HepG2 (cell line): ENCODE results near the gene RAB6A. TPM values are rescaled to one million over a fixed set of nuclear protein-coding genes. Genes with fewer than 3 reads are reported as not detected.

Source experiments
- ATAC-seq: fragments of 200-7000 bp; cut with Tn5 transposase; 3 replicates; pipeline ENCODE4 v1.9.1; 2020; ENCODE audit warnings: mild to moderate bottlenecking, moderate library complexity
- BruUV-seq: library from RNA; stranded (reverse); fragments of 400-500 nt; replicated peaks from 2 replicates; lab custom pipeline; 2021; lab: Mats Ljungman, UMichigan
- CTCF ChIA-PET: fragments of 300-600 bp; formaldehyde crosslinking; extraction: SDS; loops from one replicate; lab custom pipeline; 2021; ENCODE audit warnings: low total read pairs, inconsistent platforms, low intra/inter-chr PET ratio; lab: Yijun Ruan, JAX
- POLR2A ChIA-PET: fragments of 350-600 bp; sonication (Branson Sonifier 250); formaldehyde crosslinking; loops from one replicate; lab custom pipeline; 2020; ENCODE audit warnings: antibody characterized with exemption, inconsistent platforms; lab: Yijun Ruan, JAX
- DNase-seq: peaks from one replicate; pipeline ENCODE4 v3.0.0-alpha.2; 2015; ENCODE audit warnings: low spot score
- FAIRE-seq: peaks from 3 replicates; lab custom pipeline; 2011; peaks lifted over from hg19 to GRCh38; lab: Jason Lieb, UNC
- H2AFZ ChIP-seq: one replicate; pipeline ENCODE4 v1.6.1; 2011; ENCODE audit warnings: low read length, inconsistent platforms
- H3K27ac ChIP-seq: fragments of 300-600 bp; 3 replicates; pipeline ENCODE4 v1.8.0; 2011; ENCODE audit warnings: mixed run types, mild to moderate bottlenecking, mixed read lengths, low read length, inconsistent platforms; ENCODE audit not compliant: insufficient read depth; ENCODE audit errors: extremely low read length
- H3K27me3 ChIP-seq, 2 experiments: fragments of 200-600 bp in 1 of 2; 2 replicates in 1 of 2; 3 replicates in 1 of 2; pipeline versions ENCODE4 v1.6.0 to v1.8.0; 2011; ENCODE audit warnings: low read length in 2 of 2, mild to moderate bottlenecking in 2 of 2, moderate library complexity in 2 of 2, inconsistent platforms in 1 of 2; ENCODE audit not compliant: insufficient read depth in 2 of 2, control insufficient read depth in 1 of 2
- H3K36me3 ChIP-seq, 2 experiments: fragments of 200-600 bp in 1 of 2; replicated peaks in 1 of 2; 2 replicates in 1 of 2; 3 replicates in 1 of 2; pipeline versions ENCODE4 v1.5.1 to v1.8.0; 2011; ENCODE audit warnings: low read length in 2 of 2, inconsistent platforms in 1 of 2; ENCODE audit not compliant: insufficient read depth in 2 of 2, control insufficient read depth in 1 of 2
- H3K4me1 ChIP-seq: 2 replicates; pipeline ENCODE4 v1.5.1; 2012; ENCODE audit warnings: low read length, inconsistent platforms; ENCODE audit not compliant: insufficient read depth
- H3K4me2 ChIP-seq: 2 replicates; pipeline ENCODE4 v1.6.0; 2011; ENCODE audit warnings: low read depth, low read length, inconsistent platforms
- H3K4me3 ChIP-seq, 3 experiments: fragments of 200-600 bp in 1 of 3; sonication (generic), shearing (Covaris generic) in 1 of 3; replicated peaks in 1 of 3; 2 replicates each; pipeline ENCODE4 v1.5.1; 2011 to 2016; ENCODE audit warnings: low read length in 3 of 3, inconsistent platforms in 2 of 3, low read depth in 2 of 3, mild to moderate bottlenecking in 2 of 3, control low read depth in 1 of 3, mixed read lengths in 1 of 3; ENCODE audit not compliant: insufficient read depth in 1 of 3
- H3K79me2 ChIP-seq: one replicate; pipeline ENCODE4 v1.6.1; 2011; ENCODE audit warnings: low read length, inconsistent platforms; ENCODE audit not compliant: insufficient read depth
- H3K9ac ChIP-seq: 2 replicates; pipeline ENCODE4 v1.6.0; 2011; ENCODE audit warnings: mild to moderate bottlenecking, low read depth, low read length, inconsistent platforms; ENCODE audit not compliant: insufficient read depth
- H3K9me3 ChIP-seq: 2 replicates; pipeline ENCODE4 v1.5.1; 2012; ENCODE audit warnings: mild to moderate bottlenecking, low read length
- H4K20me1 ChIP-seq: 2 replicates; pipeline ENCODE4 v1.6.0; 2011; ENCODE audit warnings: inconsistent platforms, mild to moderate bottlenecking, low read length, moderate library complexity; ENCODE audit not compliant: insufficient read depth
- ATF7 ChIP-seq, 2 experiments: fragments of 450-650 bp in 1 of 2; sonication (generic) in 1 of 2; formaldehyde crosslinking in 1 of 2; IDR thresholded peaks; 2 replicates each; pipeline versions ENCODE4 v1.4.0 to v1.6.1; 2016 to 2020; ENCODE audit warnings: antibody characterized with exemption in 1 of 2, mild to moderate bottlenecking in 1 of 2, missing genetic modification reagents in 1 of 2
- CEBPG ChIP-seq: IDR thresholded peaks from 2 replicates; pipeline ENCODE4 v1.6.1; 2016
- FOXP4 ChIP-seq: sonication (generic); formaldehyde crosslinking; IDR thresholded peaks from 2 replicates; pipeline ENCODE4 v1.4.0; 2020; ENCODE audit warnings: missing genetic modification reagents
- HMG20A ChIP-seq: IDR thresholded peaks from 2 replicates; pipeline ENCODE4 v1.6.1; 2016; ENCODE audit warnings: borderline replicate concordance
- HOXA5 ChIP-seq: sonication (generic); formaldehyde crosslinking; IDR thresholded peaks from 2 replicates; pipeline ENCODE4 v1.4.0; 2020; ENCODE audit warnings: missing genetic modification reagents
- KDM2A ChIP-seq: sonication (generic); formaldehyde crosslinking; IDR thresholded peaks from 2 replicates; pipeline ENCODE4 v1.4.0; 2020; ENCODE audit warnings: low read depth, missing genetic modification reagents, borderline replicate concordance
- YY1 ChIP-seq: IDR thresholded peaks from 2 replicates; pipeline ENCODE4 v1.6.1; 2011; ENCODE audit warnings: low read length, low read depth, moderate library complexity, mild to moderate bottlenecking; ENCODE audit not compliant: insufficient read depth, insufficient replicate concordance
- ZNF251 ChIP-seq: sonication (generic); formaldehyde crosslinking; IDR thresholded peaks from 2 replicates; pipeline ENCODE4 v1.9.0; 2021; ENCODE audit warnings: mild to moderate bottlenecking, missing genetic modification reagents
- ZNF331 ChIP-seq: sonication (generic); formaldehyde crosslinking; IDR thresholded peaks from 2 replicates; pipeline ENCODE4 v1.4.0; 2020; ENCODE audit warnings: missing genetic modification reagents
- ZNF343 ChIP-seq: sonication (generic); formaldehyde crosslinking; IDR thresholded peaks from 2 replicates; pipeline ENCODE4 v1.4.0; 2020; ENCODE audit warnings: mild to moderate bottlenecking, missing genetic modification reagents
- ZNF574 ChIP-seq: sonication (generic); formaldehyde crosslinking; IDR thresholded peaks from 2 replicates; pipeline ENCODE4 v1.4.0; 2020; ENCODE audit warnings: missing genetic modification reagents
- ZNF660 ChIP-seq: sonication (generic); formaldehyde crosslinking; IDR thresholded peaks from 2 replicates; pipeline ENCODE4 v1.5.1; 2020; ENCODE audit warnings: mild to moderate bottlenecking, low read depth, missing genetic modification reagents, borderline replicate concordance
- ZSCAN20 ChIP-seq: sonication (generic); formaldehyde crosslinking; IDR thresholded peaks from 2 replicates; pipeline ENCODE4 v1.4.0; 2020; ENCODE audit warnings: missing genetic modification reagents, mild to moderate bottlenecking, borderline replicate concordance
- WGBS: methylation state at CpG from one replicate; pipeline ENCODE4 v1.1.6; 2017; ENCODE audit warnings: low lambda C conversion rate; 5-methylcytosine and 5-hydroxymethylcytosine counted together
- in situ Hi-C: cut with HindIII; loops from 2 replicates; pipeline ENCODE4 v1.10.0; 2017; ENCODE audit warnings: low pct_unique_long_range_greater_than_20kb; ENCODE audit not compliant: extremely low pct_ligation_motif_present
- intact Hi-C: fragments of 100-400 bp; cut with micrococcal nuclease; formaldehyde crosslinking; loops from one replicate; pipeline ENCODE4 v1.10.0; 2022; ENCODE audit not compliant: unreplicated experiment
- polyA plus RNA-seq, 8 experiments: library from polyadenylated mRNA; depleted of rRNA in 3 of 8; stranded (reverse) in 7 of 8; unstranded in 1 of 8; fragments of >200 nt; fragmentation: Illumina TruSeq in 4 of 8; extraction: Trizol in 4 of 8; gene quantifications; 2 replicates each; pipeline versions ENCODE4 v1.2.1 to v1.2.3, GENCODE V29; 2011 to 2016; ENCODE audit warnings: low read depth in 4 of 8, missing spikeins in 1 of 8, mixed read lengths in 1 of 8; ENCODE audit not compliant: insufficient read depth in 1 of 8
- total RNA-seq, 5 experiments: library from RNA; depleted of rRNA; stranded (reverse); fragments of >200 nt; fragmentation: Illumina TruSeq; extraction: Trizol; gene quantifications; 2 replicates each; pipeline ENCODE4 v1.2.3, GENCODE V29; 2016; ENCODE audit warnings: low read depth in 1 of 5

Gene RAB6A
- total and polyA plus RNA-seq, 2 of the 13 experiments (the other 11 are each of a cell fraction or from before 2014, with no cell fraction given): 74.3 to 121 TPM

- TF ChIP-seq FOXP4 (CRISPR knock-in tag): no peak
- no peak for TF ChIP-seq ZNF343 (CRISPR knock-in tag)
- TF ChIP-seq HMG20A (CRISPR knock-in tag): no peak
- no peak for TF ChIP-seq ZNF660
- no peak for TF ChIP-seq ZNF251 (CRISPR knock-in tag)
- peak; percentile 57 for TF ChIP-seq CEBPG (CRISPR knock-in tag)
- TF ChIP-seq ATF7 (IDR thresholded peaks at IDR 0.05): peak; percentile 47; the same call in 1 of the 2 replicates
- TF ChIP-seq ATF7 (CRISPR knock-in tag; IDR thresholded peaks at IDR 0.05): no peak
Measured at GRCh38 chr11:73629907-73630306, 131.0 kb downstream of the RAB6A start (continued).

GRCh38 chr11:73625696-73626318 lies 135.1 kb downstream of the RAB6A start:
- BruUV-seq: no TSS peak
- intact Hi-C loops (loop anchor here (1.0 to 10.0 kb wide), 3 partner anchors 27 to 221 kb away; no protein-coding TSS in a partner anchor), in situ Hi-C loops (loop anchor here (5.0 to 10.0 kb wide), 2 partner anchors 36 to 221 kb away; no protein-coding TSS in a partner anchor)
- Histone ChIP-seq H3K9me3 (0 out of 2 replicates have a peak, but pooled peaks cover 4% of the 10 kb centered on the region), H3K9ac (no peak overlapping the region), H3K27ac (no peak overlapping the region), H3K4me2 (peak overlapping the region; percentile 11; the same call in 1 of the 2 replicates), H3K36me3 (no peaks in the 10 kb centered on the region), H3K4me3 (no peak overlapping the region), H3K4me1 (peaks cover 28% of the 10 kb centered on the region), H3K79me2 (no peaks in the 10 kb centered on the region), H4K20me1 (no peaks in the 10 kb centered on the region), H2AFZ (no peak overlapping the region), H3K27me3 (no peaks in the 10 kb centered on the region)
- DNase-seq (peak; percentile 59), ATAC-seq (peak; percentile 85), FAIRE-seq (peak; percentile 76)
- WGBS: 31% methylated on average over 19 of the region's 19 CpGs
- CTCF ChIA-PET: interaction anchor here (0.6 to 3.8 kb wide), 5 partner anchors 27 to 222 kb away, joined by 3 to 59 read pairs (median 5); no protein-coding TSS in a partner anchor
- POLR2A ChIA-PET: interaction anchor here (1.0 to 1.3 kb wide), 4 partner anchors 26 to 36 kb away, joined by 4 to 7 read pairs (median 5); no protein-coding TSS in a partner anchor
- TF ChIP-seq ZNF574 (CRISPR knock-in tag) (0 out of 2 replicates have a peak, but pooled peaks have one; percentile 19), KDM2A (CRISPR knock-in tag) (peak; percentile 63; the same call in 1 of the 2 replicates), ZNF331 (CRISPR knock-in tag) (peak; percentile 25; the same call in 1 of the 2 replicates), ZSCAN20 (CRISPR knock-in tag) (no peak), HOXA5 (CRISPR knock-in tag) (no peak), YY1 (peak; percentile 12)
